Thyroid gland (tissue), 4 donors: ENCODE measurements around the gene MAPKBP1. TPM values are rescaled to one million over a fixed set of nuclear protein-coding genes. Genes with fewer than 3 reads are reported as not detected.
A peak's percentile ranks its signal among the peaks of the same experiment; 100 is the strongest.

ENCODE experiments used
- DNase-seq, 2 donors: peaks; one replicate each; pipeline ENCODE4 v3.0.0-alpha.2; 2019
- H3K27ac ChIP-seq, 3 donors: fragments of 200-600 bp; sonication (generic); 1 replicate in 2 of 3; 2 replicates in 1 of 3; pipeline ENCODE4 v1.5.1; 2016 to 2019; ENCODE audit warnings: mild to moderate bottlenecking in 1 of 3, moderate library complexity in 1 of 3
- H3K27me3 ChIP-seq: fragments of 200-600 bp; sonication (generic); one replicate; pipeline ENCODE4 v1.5.1; 2019
- H3K36me3 ChIP-seq, 2 donors: fragments of 200-600 bp; sonication (generic); one replicate each; pipeline ENCODE4 v1.5.1; 2016 to 2019
- H3K4me1 ChIP-seq, 2 donors: fragments of 200-600 bp; sonication (generic); one replicate each; pipeline ENCODE4 v1.5.1; 2017 to 2019
- H3K4me3 ChIP-seq, 3 donors: fragments of 200-600 bp; sonication (generic); replicated peaks in 1 of 3; 1 replicate in 2 of 3; 2 replicates in 1 of 3; pipeline ENCODE4 v1.5.1; 2016; ENCODE audit warnings: mild to moderate bottlenecking in 1 of 3
- H3K9me3 ChIP-seq: fragments of 200-600 bp; sonication (generic); one replicate; pipeline ENCODE4 v1.5.1; 2017
- POLR2A ChIP-seq, 2 donors: fragments of 450-650 bp; IDR thresholded peaks; one replicate each; pipeline ENCODE4 v1.6.1; 2017; ENCODE audit warnings: antibody characterized with exemption in 2 of 2, mild to moderate bottlenecking in 2 of 2, moderate library complexity in 1 of 2
- WGBS, 2 donors: methylation state at CpG; one replicate each; pipeline ENCODE4 v1.1.5; 2017; 5-methylcytosine and 5-hydroxymethylcytosine counted together
- intact Hi-C: fragments of 100-400 bp; cut with DNase I; formaldehyde crosslinking; loops from one replicate; pipeline ENCODE4 v1.15.1; 2023
- total RNA-seq, 4 donors: library from RNA; depleted of rRNA; stranded (reverse); fragments of >200 nt; gene quantifications; one replicate each; pipeline ENCODE4 v1.2.3, GENCODE V29; 2016
- TF ChIP-seq, protein P1 (sequence below), 6 experiments: fragments of 200-600 bp in 3 of 6; fragments of 450-650 bp in 3 of 6; sonication (generic) in 3 of 6; IDR thresholded peaks; one replicate each; pipeline ENCODE4 v1.5.1; 2016 to 2019; ENCODE audit warnings: antibody characterized with exemption in 6 of 6, mild to moderate bottlenecking in 2 of 6, inconsistent platforms in 1 of 6, moderate library complexity in 1 of 6

The MAPKBP1 gene
- total RNA-seq, 4 donors from 2014 or later = 25.4 to 40.5 (median 33.6) TPM

DNA sequence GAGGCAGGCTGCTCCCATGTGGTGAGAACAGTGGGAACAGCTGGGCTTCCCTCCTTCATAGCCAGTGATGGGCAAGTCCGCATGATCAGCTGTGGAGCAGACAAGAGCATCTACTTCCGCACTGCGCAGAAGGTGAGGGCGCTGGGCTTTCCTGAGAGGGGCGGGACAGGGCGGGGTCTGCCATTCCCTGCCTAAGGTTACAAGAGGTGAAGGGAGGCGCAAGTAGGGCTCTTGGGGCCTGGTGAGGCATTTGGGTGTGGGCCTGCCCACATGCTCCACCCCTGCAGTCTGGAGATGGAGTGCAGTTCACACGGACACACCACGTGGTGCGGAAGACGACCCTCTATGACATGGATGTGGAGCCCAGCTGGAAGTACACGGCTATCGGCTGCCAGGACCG is 43.0 kb downstream of the MAPKBP1 start:
- Histone ChIP-seq H3K4me3 (no peak overlapping the region), H3K36me3 (peaks cover 46 to 53% of the 10 kb centered on the region in 2 donors), H3K27me3 (no peaks in the 10 kb centered on the region), H3K27ac (no peak overlapping the region), H3K4me1 (no peaks in the 10 kb centered on the region), H3K9me3 (no peaks in the 10 kb centered on the region)
- no peak for DNase-seq
- 92 to 93% methylated on average over 14 of the region's 14 CpGs for WGBS, 2 donors
- intact Hi-C loops = loop anchor here (10.0 kb wide), 2 partner anchors 213 to 253 kb away; no protein-coding TSS in a partner anchor
- TF ChIP-seq, protein P1, sequence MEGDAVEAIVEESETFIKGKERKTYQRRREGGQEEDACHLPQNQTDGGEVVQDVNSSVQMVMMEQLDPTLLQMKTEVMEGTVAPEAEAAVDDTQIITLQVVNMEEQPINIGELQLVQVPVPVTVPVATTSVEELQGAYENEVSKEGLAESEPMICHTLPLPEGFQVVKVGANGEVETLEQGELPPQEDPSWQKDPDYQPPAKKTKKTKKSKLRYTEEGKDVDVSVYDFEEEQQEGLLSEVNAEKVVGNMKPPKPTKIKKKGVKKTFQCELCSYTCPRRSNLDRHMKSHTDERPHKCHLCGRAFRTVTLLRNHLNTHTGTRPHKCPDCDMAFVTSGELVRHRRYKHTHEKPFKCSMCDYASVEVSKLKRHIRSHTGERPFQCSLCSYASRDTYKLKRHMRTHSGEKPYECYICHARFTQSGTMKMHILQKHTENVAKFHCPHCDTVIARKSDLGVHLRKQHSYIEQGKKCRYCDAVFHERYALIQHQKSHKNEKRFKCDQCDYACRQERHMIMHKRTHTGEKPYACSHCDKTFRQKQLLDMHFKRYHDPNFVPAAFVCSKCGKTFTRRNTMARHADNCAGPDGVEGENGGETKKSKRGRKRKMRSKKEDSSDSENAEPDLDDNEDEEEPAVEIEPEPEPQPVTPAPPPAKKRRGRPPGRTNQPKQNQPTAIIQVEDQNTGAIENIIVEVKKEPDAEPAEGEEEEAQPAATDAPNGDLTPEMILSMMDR (IDR thresholded peaks at IDR 0.05) = no peak
- no peak for TF ChIP-seq POLR2A (IDR thresholded peaks at IDR 0.05)

DNA sequence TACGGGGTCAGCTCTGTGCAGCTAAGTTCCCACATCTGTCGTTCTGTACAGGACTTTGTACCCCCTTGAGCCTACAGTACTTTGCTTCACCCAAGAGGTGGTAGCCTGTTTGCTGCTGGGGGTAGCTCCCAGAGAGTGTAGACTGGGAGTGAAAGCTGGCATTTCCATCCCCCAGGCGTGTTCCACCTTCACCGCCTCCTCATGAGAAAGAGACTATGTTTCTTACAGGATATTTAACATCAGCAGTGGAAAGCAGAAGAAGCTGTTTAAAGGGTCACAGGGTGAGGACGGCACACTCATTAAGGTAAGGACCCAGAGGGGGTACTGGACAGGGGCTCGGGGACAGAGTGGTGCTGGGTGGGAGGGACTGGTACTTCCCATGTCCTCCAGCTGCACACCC is 43.5 kb downstream of the MAPKBP1 start:
- Histone ChIP-seq H3K36me3 (peaks cover 46 to 54% of the 10 kb centered on the region in 2 donors), H3K4me1 (no peaks in the 10 kb centered on the region), H3K27me3 (no peaks in the 10 kb centered on the region), H3K4me3 (no peak overlapping the region), H3K27ac (no peak overlapping the region), H3K9me3 (no peaks in the 10 kb centered on the region)
- intact Hi-C loops = loop anchor here (10.0 kb wide), 2 partner anchors 213 to 253 kb away; no protein-coding TSS in a partner anchor
- WGBS, 2 donors = 90 to 97% methylated on average over 6 of the region's 6 CpGs
- TF ChIP-seq POLR2A (IDR thresholded peaks at IDR 0.05) = no peak
- TF ChIP-seq, protein P1 (IDR thresholded peaks at IDR 0.05) = no peak
- no peak for DNase-seq

DNA sequence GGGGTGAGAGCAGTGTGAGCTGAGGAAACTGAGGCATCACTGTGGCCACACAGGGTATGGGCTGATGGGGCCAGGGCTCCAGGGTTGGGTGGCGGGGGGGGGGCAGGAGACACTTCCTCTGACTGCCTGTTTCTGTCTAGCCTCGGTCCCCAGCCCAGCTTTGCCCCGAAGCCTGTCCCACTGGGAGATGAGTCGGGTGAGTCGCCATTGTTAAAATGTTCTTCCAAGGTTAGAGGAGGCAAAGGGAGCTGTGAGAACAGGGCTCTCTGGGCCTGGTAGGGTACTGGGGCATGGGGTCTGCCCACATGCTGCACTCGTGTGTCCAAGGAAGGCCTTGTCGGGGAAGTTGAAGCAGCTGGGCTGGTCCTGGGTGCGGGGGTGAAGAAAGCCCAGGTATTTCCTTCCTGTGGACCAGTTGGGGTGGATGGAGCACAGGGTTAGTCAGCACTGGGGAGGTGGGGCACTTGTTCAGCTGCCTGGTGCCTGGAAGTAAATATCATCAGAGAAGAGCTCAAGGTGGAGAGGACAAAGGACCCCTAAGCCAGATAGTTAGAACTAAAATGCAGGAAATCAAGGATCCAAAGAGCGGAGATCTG is 45.3 kb downstream of the MAPKBP1 start:
- peaks cover 42 to 63% of the 10 kb centered on the region in 2 donors for H3K36me3 ChIP-seq
- 89 to 94% methylated on average over 9 of the region's 9 CpGs for WGBS, 2 donors
- H3K4me1 ChIP-seq = no peaks in the 10 kb centered on the region
- no peaks in the 10 kb centered on the region for H3K27me3 ChIP-seq
- TF ChIP-seq POLR2A (IDR thresholded peaks at IDR 0.05) = no peak
- TF ChIP-seq, protein P1 (IDR thresholded peaks at IDR 0.05) = no peak
- H3K9me3 ChIP-seq = no peaks in the 10 kb centered on the region
- DNase-seq = no peak
- no peak overlapping the region for H3K27ac ChIP-seq
- H3K4me3 ChIP-seq = no peak overlapping the region
- intact Hi-C loops = loop anchor here (5.0 to 10.0 kb wide), 3 partner anchors 83 to 255 kb away; no protein-coding TSS in a partner anchor

DNA sequence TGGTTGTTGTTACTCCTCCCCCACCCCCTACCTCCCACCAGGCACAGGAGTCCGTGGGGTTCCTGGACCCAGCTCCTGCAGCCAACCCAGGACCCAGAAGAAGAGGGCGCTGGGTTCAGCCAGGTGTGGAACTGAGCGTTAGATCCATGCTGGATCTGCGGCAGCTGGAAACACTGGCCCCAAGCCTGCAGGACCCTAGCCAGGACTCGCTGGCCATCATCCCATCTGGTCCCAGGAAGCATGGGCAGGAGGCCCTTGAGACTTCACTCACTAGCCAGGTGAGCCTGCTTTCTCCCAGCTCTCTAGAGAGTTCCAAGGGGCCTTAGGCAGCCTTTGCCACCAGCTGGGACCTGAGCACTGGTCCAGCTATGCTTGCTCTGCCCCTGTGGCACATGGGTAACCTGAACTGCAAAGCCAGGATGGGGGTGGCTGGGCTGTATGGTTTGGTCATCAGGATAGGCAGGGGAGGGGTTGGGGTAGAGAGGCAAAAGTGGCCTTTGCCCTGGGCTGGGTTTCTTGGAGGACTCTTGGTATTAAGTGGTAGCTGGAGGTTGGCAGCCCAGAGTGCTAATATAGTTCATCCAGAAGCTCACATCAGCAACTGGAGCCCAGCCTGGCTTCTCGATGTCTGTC is 46.6 kb downstream of the MAPKBP1 start:
- no peaks in the 10 kb centered on the region for H3K9me3 ChIP-seq
- no peak overlapping the region for H3K4me3 ChIP-seq
- no peaks in the 10 kb centered on the region for H3K4me1 ChIP-seq
- TF ChIP-seq POLR2A (IDR thresholded peaks at IDR 0.05) = no peak
- TF ChIP-seq, protein P1 (IDR thresholded peaks at IDR 0.05) = no peak
- intact Hi-C loops = loop anchor here (5.0 kb wide), 1 partner anchor 81 kb away; no protein-coding TSS in a partner anchor
- DNase-seq = peak; percentile 60 to 73
- H3K27ac ChIP-seq = no peak overlapping the region
- H3K27me3 ChIP-seq = no peaks in the 10 kb centered on the region
- 65 to 75% methylated on average over 5 of the region's 6 CpGs for WGBS, 2 donors
- peaks cover 42 to 63% of the 10 kb centered on the region in 2 donors for H3K36me3 ChIP-seq

DNA sequence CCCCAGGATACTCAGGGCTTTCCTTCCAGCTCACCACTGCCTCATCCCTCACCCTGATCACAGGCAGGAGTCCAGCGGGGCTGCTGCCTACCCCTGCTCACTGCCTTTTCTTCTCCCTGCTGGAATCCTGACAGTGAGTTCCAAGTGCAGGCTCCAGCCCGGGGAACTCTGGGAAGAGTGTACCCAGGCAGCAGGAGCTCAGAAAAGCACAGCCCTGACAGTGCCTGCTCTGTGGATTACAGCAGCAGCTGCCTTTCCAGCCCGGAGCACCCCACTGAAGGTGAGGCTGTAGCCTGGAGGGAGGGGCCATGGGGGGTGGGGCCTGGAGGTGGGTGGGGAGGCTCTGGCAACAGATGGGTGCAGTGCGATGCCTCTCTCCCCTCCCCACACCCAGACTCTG is 47.5 kb downstream of the MAPKBP1 start:
- Histone ChIP-seq H3K9me3 (no peaks in the 10 kb centered on the region), H3K27ac (no peak overlapping the region), H3K4me1 (no peaks in the 10 kb centered on the region), H3K4me3 (no peak overlapping the region), H3K27me3 (no peaks in the 10 kb centered on the region), H3K36me3 (peaks cover 36 to 60% of the 10 kb centered on the region in 2 donors)
- WGBS, 2 donors = 80 to 88% methylated on average over 3 to 4 of the region's 4 CpGs
- no peak for TF ChIP-seq POLR2A (IDR thresholded peaks at IDR 0.05)
- TF ChIP-seq, protein P1 (IDR thresholded peaks at IDR 0.05) = no peak
- no peak for DNase-seq
- intact Hi-C loops = loop anchor here (5.0 kb wide), 1 partner anchor 80 kb away; no protein-coding TSS in a partner anchor
